Renal pelvis (tissue), 4 donors: ENCODE measurements around the gene KRT6C. TPM values are rescaled to one million over a fixed set of nuclear protein-coding genes. Genes with fewer than 3 reads are reported as not detected.

ENCODE experiments used
- DNase-seq: peaks from one replicate; pipeline ENCODE4 v3.0.0-alpha.2; 2013
- polyA plus RNA-seq, 3 donors: library from polyadenylated mRNA; unstranded; fragments of 120-200 nt; gene quantifications; one replicate each; pipeline ENCODE4 v1.2.1, GENCODE V29; 2013; ENCODE audit not compliant: insufficient read length in 3 of 3

KRT6C gene
- polyA plus RNA-seq, 3 donors: not detected

DNA sequence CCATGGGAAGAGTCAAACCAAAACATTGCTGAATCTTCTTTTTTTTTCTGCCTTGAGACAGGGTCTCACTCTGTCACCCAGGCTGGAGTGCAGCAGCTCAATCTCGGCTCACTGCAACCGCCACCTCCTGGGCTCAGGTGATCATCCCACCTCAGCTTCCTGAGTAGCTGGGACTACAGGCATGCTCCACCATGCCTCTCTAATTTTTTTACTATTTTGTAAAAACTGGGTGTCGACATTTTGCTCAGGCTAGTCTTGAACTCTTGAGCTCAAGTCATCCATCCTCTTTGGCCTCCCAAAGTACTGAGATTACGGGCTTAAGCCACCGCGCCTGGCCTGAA, 38.0 kb downstream of the KRT6C start:
- no peak for DNase-seq

DNA sequence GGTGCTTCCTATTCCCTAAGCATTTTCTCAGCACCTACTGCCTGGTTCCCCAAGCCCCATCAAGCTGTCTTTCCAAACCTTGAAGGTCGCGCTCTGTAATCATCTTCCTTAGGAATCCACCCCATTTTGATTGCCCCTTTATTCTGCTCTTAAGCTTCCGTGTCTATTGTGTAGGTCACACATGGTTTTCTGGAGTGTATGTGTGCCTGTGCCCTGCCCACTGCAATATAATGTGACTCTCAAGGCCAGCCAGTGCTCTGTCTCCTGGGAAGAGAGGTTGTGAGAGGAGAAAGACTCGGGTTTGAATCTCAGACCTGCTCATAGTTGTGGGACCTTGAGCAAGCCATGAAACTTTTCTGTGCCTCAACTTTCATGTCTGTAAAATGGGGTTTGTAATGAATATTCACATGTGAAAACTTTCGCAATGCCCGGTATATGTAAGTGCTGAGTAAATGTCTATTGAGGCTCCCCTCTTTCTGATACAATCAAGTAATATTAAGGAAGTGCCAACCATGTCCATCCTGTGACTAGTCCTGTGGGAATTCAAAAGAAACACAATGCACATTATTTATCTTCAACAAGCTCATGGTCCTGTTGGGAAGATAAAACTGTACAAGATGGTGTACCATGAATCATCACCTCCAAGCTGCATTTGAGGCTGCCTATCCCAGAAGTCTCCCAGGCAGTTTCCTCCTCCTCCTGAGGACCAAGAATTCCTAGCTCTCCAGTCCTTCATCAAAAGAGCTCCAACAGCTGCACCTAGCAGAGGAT, 38.7 kb downstream of the KRT6C start:
- DNase-seq: no peak

DNA sequence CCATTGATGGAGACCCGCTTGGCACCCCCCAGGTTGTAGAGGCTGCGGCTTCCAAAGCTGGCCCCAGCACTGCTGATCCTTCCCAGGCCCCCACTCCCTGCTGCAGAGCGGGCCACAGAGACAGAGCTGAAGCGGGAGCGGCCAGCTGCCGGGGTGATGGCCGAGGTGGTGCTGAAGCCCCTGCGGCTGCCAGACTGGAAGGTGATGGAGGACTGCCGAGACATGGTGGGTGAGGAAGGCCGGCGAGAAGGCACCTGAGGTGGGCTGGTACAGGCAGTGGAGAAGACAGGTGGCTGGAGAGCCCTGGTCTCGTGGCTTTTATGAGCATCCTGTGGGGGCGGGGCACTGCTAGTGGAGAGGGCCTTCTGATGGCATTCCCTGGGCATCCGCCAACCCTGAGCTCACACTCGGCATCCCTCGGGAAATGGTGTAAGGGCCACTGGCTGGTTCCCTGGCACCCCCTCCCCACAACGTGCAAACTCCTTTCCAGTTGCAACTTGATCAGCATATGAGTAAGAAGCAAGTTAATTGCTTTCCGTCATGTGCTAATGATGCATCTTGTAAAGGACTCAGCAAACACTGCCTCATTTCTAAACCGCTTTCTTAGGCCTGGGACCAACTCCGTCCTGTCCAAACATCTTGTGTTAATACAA, 39.4 kb downstream of the KRT6C start, which contains the start of gene KRT75:
TSS of gene KRT75 (minus strand) at position 291 of the 653 bp plus-strand sequence. CDS start at position 224, 67 bp downstream.
- no peak for DNase-seq

DNA sequence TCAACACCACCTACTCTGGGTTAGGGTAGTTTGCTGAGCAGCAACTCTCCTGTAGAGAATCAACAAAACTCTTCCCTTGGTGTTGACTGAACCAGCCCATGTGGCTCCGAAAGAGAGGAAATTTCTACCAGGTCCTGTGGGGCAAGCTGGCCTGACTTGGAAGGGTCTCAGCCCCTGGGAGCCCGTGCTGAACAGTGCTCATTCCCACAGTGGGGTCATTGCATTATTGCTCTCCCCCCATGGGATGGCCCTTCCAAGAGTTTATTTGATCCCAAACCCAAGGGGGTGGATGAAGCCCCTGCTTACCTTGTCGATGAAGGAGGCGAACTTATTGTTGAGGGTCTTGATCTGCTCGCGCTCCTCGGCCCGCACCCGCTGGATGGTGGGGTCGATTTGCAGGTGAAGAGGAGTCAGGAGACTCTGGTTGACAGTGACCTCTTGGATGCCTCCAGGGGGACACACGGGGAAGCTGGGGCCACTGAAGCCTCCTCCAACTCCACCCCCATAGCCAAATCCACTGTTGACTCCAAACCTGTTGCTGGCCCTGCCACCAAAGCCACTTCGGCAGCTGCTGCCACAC, 40.0 kb downstream of the KRT6C start:
- DNase-seq: no peak

DNA sequence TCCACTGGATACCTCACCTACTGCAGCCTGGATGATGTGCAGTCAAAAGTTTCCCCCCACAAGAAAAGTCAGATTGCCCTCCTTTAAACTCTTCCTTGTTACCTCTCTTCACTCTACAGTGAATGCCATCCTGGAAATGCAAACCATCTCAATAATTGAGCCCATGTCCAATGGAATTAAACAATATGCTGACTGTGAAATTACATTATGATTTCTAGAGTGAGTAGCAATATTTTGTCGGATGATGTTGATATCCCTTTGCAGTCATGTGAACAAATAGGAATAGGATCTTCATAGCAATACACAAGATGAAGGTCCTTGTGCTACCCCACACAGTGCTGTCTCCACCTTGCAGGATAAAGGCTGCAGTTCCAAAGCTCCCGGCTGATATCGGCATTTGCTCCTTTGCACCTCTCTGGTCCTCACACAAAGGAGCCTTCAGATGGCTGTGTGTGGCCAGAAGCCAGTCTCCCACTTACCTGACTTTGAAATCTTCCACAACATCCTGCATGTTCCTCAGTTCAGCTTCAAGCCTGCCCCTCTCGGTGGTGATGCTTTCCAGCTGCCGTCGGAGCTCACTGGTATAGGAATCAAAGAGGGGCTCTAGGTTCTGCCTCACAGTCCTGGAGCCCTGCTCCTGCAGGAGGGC, 40.9 kb downstream of the KRT6C start:
- DNase-seq: no peak

DNA sequence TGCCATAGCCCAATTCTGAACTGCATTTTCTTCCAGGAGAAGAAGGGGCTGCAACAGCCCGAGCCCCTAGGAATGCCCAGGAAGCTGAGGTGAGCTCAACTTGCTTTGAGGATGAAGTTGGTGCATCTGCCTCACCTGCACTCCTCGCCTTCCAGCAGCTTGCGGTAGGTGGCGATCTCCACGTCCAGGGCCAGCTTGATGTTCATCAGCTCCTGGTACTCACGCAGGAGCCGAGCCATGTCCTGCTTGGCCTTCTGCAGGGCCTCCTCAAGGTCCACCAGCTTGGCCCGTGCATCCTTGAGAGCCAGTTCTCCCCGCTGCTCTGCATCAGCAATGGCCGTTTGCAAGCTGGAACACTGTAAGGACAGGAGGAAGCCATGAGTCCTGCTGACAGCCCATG, 45.5 kb downstream of the KRT6C start:
- no peak for DNase-seq

DNA sequence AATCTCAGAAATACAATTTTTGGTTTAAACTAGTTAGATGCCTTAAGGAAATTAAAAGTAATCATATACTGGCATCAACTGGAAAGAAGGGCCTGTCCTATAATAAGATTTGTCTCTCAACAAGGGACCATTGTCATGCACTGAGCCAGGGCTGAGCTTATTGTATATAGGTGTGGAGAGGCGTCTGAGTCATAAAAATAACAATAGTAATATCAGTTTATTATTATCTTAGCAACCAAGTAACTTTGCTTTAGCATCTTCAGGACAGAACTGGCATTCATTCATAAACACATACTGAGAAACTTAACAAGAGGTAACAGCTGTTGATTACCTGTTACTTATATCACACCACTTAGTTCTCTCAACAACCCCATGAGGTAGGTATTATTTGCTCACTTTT, 46.5 kb downstream of the KRT6C start:
- DNase-seq: no peak

DNA sequence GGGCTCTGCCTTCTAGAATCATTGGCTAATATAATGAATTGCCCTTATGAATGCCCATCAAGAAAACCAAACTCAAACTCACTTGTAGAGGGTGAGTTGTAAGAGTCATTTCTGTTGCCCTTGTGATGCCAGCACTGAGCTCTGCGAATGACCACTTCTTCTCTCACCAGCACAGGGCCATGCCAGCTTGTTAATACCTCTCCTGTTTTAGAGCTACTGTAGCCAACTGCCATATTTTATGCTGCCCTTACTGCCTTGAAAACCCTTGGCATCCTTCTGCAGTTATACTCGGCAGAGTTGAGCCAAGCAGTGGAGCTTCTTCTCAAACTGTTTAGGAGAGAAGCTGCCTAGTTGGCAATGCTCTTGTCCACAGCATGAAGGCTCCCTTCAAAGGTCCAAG, 47.6 kb downstream of the KRT6C start:
- no peak for DNase-seq

DNA sequence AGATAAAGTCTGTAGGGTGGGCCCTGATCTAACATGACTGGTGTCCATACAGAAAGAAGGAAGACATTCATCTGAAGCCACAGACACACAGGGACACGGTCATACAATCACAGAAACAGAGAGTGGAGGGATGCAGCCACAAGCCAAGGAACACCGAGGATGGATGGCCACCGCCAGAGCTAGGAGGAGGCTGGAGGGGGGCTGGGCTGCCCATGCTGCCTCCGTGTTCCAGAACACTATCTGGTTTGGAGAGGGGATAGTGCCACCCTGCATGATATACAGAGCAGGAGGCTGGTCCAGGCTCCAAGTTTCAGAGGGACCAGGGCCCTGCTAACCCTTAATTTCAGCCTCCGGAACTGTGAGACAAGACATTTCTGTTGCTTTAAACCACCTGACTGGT, 48.1 kb downstream of the KRT6C start:
- no peak for DNase-seq

DNA sequence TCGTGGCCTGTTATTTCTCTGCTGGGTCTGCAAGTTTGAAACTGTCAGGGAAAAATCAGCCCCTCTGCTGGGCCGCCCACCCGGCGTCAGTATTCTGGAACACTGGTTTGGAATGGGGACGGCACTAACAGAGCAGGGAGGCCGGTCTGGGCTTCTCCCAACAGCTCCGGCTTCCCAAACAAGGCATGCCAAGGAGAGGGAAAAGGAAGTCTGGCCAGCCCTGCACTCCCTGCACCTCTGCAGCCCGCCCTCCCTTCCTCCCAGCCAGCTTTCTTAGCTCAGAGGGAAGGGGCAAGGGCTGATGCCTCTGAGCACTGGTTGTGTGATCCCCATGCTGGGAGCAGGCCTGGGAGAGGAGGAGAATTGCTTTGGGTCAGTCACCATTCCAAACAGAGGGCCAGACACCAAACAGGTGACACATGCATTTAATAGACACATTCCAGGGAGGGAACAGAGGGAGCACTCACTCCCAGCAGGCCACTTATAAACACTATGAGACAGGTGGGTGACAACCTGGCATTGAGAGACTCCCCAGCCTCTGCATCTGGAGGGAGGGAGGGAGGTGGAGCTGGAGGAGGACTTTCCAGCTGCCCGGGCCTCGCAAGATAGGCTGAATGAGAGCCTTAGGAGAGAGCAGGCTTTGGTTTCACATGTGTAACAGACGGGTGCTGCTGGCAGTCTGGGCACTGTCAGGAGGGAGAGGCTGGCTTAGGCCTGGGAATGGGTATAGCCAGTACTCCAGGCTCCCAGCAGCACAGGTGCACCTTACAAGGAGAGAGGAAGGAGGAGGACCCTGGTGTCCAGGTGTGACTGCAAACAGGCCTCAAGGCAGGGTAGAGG, 49.7 kb downstream of the KRT6C start:
- no peak for DNase-seq

DNA sequence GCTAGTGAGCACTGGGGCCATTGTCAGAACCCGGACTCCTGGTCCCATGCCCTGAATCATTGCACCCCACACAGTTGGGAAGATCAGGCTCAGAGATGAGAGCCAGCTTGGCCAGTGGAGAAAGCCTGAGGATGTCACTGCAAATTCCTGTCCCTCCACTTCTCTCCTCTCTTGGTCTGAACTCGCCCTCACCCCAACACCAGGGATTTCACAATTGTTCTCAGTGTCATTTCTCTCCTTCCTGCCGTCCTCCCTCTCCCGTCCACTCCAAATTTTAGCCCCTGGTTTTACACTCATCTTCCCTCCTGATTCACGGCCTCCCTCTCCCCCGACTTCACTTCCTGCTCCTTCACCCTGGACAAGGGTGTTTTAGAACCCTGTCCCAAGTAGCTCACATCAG, 50.6 kb downstream of the KRT6C start:
- DNase-seq: no peak

DNA sequence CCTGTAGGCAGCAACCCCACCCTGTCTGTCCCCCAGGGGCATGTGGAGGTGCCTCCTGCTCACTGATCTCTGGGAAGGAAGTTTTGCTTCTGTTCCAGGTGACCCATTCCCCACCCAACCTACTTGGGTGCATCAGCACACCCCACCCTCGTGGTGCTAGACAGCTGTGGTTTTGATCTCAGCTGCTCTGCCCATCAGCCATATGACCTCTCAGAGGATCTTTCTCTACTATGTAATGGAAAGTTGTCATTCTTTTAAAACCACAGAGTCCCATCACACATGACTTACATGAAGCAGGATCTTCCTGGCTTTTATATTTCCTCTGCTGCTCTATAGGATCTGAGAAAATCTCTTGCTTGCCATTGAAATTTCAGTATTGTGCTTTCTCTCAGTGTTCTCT, 53.9 kb downstream of the KRT6C start:
- no peak for DNase-seq

DNA sequence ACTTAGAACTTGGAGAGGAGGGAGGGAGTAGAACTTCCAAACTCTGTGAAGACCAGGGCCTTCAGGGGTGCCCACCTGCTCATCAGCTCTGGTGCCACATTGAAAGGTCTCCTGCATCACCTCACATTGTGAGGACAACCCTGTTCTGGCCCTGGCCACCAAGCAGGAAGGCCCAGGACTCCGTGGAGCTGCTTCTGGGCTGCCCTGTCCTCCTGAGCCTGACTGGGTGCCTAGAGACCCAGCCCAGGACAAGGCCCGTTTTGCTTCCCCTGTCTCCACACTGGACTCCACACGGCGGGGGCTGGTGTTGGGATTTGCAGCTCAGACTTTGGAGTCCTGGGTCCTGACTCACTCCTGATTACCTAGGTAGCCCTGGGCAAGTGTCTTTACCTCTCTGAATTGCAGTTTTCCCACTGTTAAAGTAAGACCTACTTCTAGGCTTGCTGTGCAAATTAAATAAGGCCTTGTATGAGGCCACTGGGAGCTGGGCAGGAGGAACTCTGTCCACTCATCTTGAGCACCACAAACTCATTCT, 55.0 kb downstream of the KRT6C start:
- DNase-seq: no peak

Other genes with a start within 250 kb of the KRT6C start
- gene KRT7, start 240.6 kb downstream of the KRT6C start, polyA plus RNA-seq: 10 to 100 TPM; 62.3 to 83.1 (median 64.3) TPM
- gene KRT86, start 199.2 kb downstream of the KRT6C start, polyA plus RNA-seq: not detected
- gene KRT81, start 182.3 kb downstream of the KRT6C start, polyA plus RNA-seq: under 1 TPM in 1 of 3 donors, not detected in 2; 0.11 TPM
- not detected for gene KRT83, start 152.4 kb downstream of the KRT6C start, polyA plus RNA-seq
- not detected for gene KRT85, start 106.3 kb downstream of the KRT6C start, polyA plus RNA-seq
- not detected for gene KRT84, start 88.2 kb downstream of the KRT6C start, polyA plus RNA-seq
- gene KRT82, start 67.5 kb downstream of the KRT6C start, polyA plus RNA-seq: not detected
- not detected for gene KRT75, start 39.4 kb downstream of the KRT6C start, polyA plus RNA-seq
- not detected for gene KRT6B, start 21.7 kb downstream of the KRT6C start, polyA plus RNA-seq
- gene KRT6A, start 19.5 kb upstream of the KRT6C start, polyA plus RNA-seq: not detected
- 1 to 10 TPM in 1 of 3 donors, under 1 TPM in 2; 0.44 to 1.1 (median 0.59) TPM for gene KRT5, start 46.6 kb upstream of the KRT6C start, polyA plus RNA-seq
- not detected for gene KRT71, start 79.3 kb upstream of the KRT6C start, polyA plus RNA-seq
- gene KRT74, start 100.0 kb upstream of the KRT6C start, polyA plus RNA-seq: not detected
- gene KRT72, start 127.7 kb upstream of the KRT6C start, polyA plus RNA-seq: under 1 TPM in 1 of 3 donors, not detected in 2; 0.04 TPM
- gene KRT73, start 144.8 kb upstream of the KRT6C start, polyA plus RNA-seq: not detected
- not detected for gene KRT2, start 178.4 kb upstream of the KRT6C start, polyA plus RNA-seq
- under 1 TPM; 0.12 to 0.24 (median 0.16) TPM for gene KRT1, start 206.6 kb upstream of the KRT6C start, polyA plus RNA-seq
- not detected for gene KRT77, start 229.7 kb upstream of the KRT6C start, polyA plus RNA-seq